Measurements from ENCODE around the gene SLC7A14. TPM values are rescaled to one million over a fixed set of nuclear protein-coding genes. Genes with fewer than 3 reads are reported as not detected.

Gene SLC7A14
- polyA plus RNA-seq, 2 of the 4 experiments (the other 2 are of a cell fraction): not detected

- Histone ChIP-seq H3K4me1 (no peaks in the 10 kb centered on the region), H3K27ac (no peak overlapping the region), H3K4me2 (no peak overlapping the region), H3K4me3 (no peak overlapping the region), H3K9me3 (no peaks in the 10 kb centered on the region)
- no peak for ATAC-seq
- DNase-seq (ENCODE audit: low read depth in 1 of 2, low spot score in 1 of 2): no peak
- ChIA-PET POLR2A (no interaction called here), CTCF (interaction anchor here (0.6 kb wide), 1 partner anchor 260 kb away, joined by 3 read pairs; no protein-coding TSS in a partner anchor)
- FAIRE-seq: no peak
- 43% methylated on average over 3 of the region's 3 CpGs for WGBS (ENCODE audit: missing lambda C conversion rate)
- TF ChIP-seq ATOH8 (CRISPR knock-in tag; IDR thresholded peaks at IDR 0.05; ENCODE audit: low read depth): no peak
- TF ChIP-seq USF2 (IDR thresholded peaks at IDR 0.05): no peak
- TF ChIP-seq JUN (IDR thresholded peaks at IDR 0.05): no peak
- no peak for TF ChIP-seq SMC3 (IDR thresholded peaks at IDR 0.05)
- TF ChIP-seq JUNB (IDR thresholded peaks at IDR 0.05): no peak
- TF ChIP-seq, protein P1, sequence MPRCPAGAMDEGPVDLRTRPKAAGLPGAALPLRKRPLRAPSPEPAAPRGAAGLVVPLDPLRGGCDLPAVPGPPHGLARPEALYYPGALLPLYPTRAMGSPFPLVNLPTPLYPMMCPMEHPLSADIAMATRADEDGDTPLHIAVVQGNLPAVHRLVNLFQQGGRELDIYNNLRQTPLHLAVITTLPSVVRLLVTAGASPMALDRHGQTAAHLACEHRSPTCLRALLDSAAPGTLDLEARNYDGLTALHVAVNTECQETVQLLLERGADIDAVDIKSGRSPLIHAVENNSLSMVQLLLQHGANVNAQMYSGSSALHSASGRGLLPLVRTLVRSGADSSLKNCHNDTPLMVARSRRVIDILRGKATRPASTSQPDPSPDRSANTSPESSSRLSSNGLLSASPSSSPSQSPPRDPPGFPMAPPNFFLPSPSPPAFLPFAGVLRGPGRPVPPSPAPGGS (IDR thresholded peaks at IDR 0.05): no peak
- no peak for TF ChIP-seq PHF8 (IDR thresholded peaks at IDR 0.05; ENCODE audit: borderline replicate concordance, low read depth)
- TF ChIP-seq ESRRA (IDR thresholded peaks at IDR 0.05; ENCODE audit: borderline replicate concordance, low read length): no peak
- TF ChIP-seq RCOR1 (IDR thresholded peaks at IDR 0.05; ENCODE audit: low read depth, low read length): no peak
- TF ChIP-seq CBX2 (IDR thresholded peaks at IDR 0.05; ENCODE audit: borderline replicate concordance, low read depth): no peak
- no peak for TF ChIP-seq ELK1 (IDR thresholded peaks at IDR 0.05; ENCODE audit: low read depth, low read length)
- no peak for TF ChIP-seq CHD4 (IDR thresholded peaks at IDR 0.05; ENCODE audit: borderline replicate concordance)
- TF ChIP-seq, protein P2, sequence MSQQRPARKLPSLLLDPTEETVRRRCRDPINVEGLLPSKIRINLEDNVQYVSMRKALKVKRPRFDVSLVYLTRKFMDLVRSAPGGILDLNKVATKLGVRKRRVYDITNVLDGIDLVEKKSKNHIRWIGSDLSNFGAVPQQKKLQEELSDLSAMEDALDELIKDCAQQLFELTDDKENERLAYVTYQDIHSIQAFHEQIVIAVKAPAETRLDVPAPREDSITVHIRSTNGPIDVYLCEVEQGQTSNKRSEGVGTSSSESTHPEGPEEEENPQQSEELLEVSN (IDR thresholded peaks at IDR 0.05; ENCODE audit: borderline replicate concordance, low read depth): no peak
- TF ChIP-seq ZFP36 (IDR thresholded peaks at IDR 0.05; ENCODE audit: borderline replicate concordance, partially characterized antibody): no peak
Observed at GRCh38 chr3:170539897-170540296, 46.0 kb downstream of the SLC7A14 start.

GRCh38 chr3:170536712-170537111 lies 49.2 kb downstream of the SLC7A14 start:
- no peak overlapping the region for H3K4me2 ChIP-seq
- H3K27ac ChIP-seq: no peak overlapping the region
- no peak for DNase-seq (ENCODE audit: low read depth in 1 of 2, low spot score in 1 of 2)
- FAIRE-seq: no peak
- CTCF ChIA-PET: interaction anchor here (1.8 kb wide), 1 partner anchor 275 kb away, joined by 4 read pairs; no protein-coding TSS in a partner anchor
- POLR2A ChIA-PET: no interaction called here
- TF ChIP-seq TFCP2L1 (CRISPR knock-in tag; IDR thresholded peaks at IDR 0.05) (no peak), RNF2 (IDR thresholded peaks at IDR 0.05; ENCODE audit: borderline replicate concordance, low read depth) (no peak), RFX5 (IDR thresholded peaks at IDR 0.05) (no peak), EHF (CRISPR knock-in tag; IDR thresholded peaks at IDR 0.05) (no peak), KDM5A (IDR thresholded peaks at IDR 0.05) (no peak)
- ATAC-seq: no peak
- no peak overlapping the region for H3K4me3 ChIP-seq
- H3K4me1 ChIP-seq: no peaks in the 10 kb centered on the region
- no peaks in the 10 kb centered on the region for H3K9me3 ChIP-seq

DNA sequence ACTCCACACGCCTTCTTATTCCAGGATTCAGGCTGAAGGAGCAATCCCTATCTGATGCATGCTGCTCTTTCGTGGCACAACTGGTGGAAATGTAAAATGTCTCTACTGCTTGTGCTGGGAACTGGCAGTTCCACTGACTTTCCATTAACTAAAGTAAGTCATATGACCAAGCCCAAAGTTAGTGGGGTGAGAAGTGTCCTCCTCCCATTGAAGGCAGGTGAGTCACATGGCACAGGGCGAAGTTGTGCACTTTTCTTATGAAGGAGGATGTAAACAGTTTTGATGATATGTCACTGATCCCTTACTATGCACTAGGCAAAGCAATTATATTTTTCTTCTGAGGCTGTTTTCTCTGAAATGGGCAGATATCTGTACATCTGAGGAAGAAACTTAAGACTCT lies 51.6 kb downstream of the SLC7A14 start:
- POLR2A ChIA-PET: no interaction called here

More for the DNA sequence above, 51.6 kb downstream of the SLC7A14 start:
- FAIRE-seq (no peak), ATAC-seq (no peak), DNase-seq (ENCODE audit: low read depth in 1 of 2, low spot score in 1 of 2) (no peak)
- H3K4me1 ChIP-seq: no peaks in the 10 kb centered on the region
- no peak overlapping the region for H3K4me2 ChIP-seq
- TF ChIP-seq POLR2A (IDR thresholded peaks at IDR 0.05; ENCODE audit: low read length) (no peak), MAX (IDR thresholded peaks at IDR 0.05) (no peak), ELK1 (IDR thresholded peaks at IDR 0.05; ENCODE audit: low read depth, low read length) (no peak), MYC (IDR thresholded peaks at IDR 0.05; ENCODE audit: borderline replicate concordance, low read length) (no peak), RCOR1 (IDR thresholded peaks at IDR 0.05; ENCODE audit: low read depth, low read length) (no peak), HOXB5 (CRISPR knock-in tag; IDR thresholded peaks at IDR 0.05) (no peak), HOXB13 (CRISPR knock-in tag; IDR thresholded peaks at IDR 0.05; ENCODE audit: low read depth) (no peak), EHMT2 (IDR thresholded peaks at IDR 0.05; ENCODE audit: low read depth) (no peak), RFX5 (IDR thresholded peaks at IDR 0.05) (no peak), MAFK (IDR thresholded peaks at IDR 0.05; ENCODE audit: partially characterized antibody) (no peak)
- CTCF ChIA-PET: no interaction called here
- no peaks in the 10 kb centered on the region for H3K9me3 ChIP-seq
- no peak overlapping the region for H3K4me3 ChIP-seq
- WGBS (ENCODE audit: missing lambda C conversion rate): 28% methylated on average over 3 of the region's 3 CpGs
- H3K27ac ChIP-seq: no peak overlapping the region
